SU-DHL-6 (cell line): ENCODE measurements around the gene PITPNC1.

Experiments used
- EZH2phosphoT487 ChIP-seq: fragments of 200-600 bp; sonication (generic), shearing (Covaris generic); conservative IDR thresholded peaks from 2 replicates; pipeline ENCODE4 v1.6.1; 2018; ENCODE audit warnings: mild to moderate bottlenecking, antibody characterized with exemption, low read length, moderate library complexity, mixed read lengths
- TF ChIP-seq, protein P1 (sequence below): fragments of 200-600 bp; sonication (generic); IDR thresholded peaks from one replicate; pipeline ENCODE4 v1.5.1; 2017; ENCODE audit warnings: antibody characterized with exemption, mild to moderate bottlenecking, low read length, moderate library complexity; ENCODE audit not compliant: insufficient read depth, poor library complexity, severe bottlenecking

DNA sequence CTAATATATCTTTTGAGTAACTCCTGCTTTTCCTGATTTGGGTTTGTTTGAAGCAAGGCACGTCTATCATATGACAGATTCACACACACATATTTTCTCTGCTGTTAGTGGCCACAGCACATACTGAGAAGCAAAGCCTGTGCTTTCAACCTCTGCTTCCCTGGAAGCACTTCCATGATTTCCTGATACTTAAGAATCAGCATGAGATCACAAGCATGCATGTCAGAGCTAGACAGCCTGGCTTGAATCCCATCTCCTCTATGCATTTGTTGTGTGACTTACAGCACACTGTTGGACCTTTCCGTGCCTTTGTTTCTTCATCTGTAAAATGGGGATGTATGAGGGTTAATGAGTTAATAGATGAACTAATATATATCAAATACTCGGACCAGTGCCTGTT, 189.6 kb downstream of the PITPNC1 start:
- TF ChIP-seq, protein P1, sequence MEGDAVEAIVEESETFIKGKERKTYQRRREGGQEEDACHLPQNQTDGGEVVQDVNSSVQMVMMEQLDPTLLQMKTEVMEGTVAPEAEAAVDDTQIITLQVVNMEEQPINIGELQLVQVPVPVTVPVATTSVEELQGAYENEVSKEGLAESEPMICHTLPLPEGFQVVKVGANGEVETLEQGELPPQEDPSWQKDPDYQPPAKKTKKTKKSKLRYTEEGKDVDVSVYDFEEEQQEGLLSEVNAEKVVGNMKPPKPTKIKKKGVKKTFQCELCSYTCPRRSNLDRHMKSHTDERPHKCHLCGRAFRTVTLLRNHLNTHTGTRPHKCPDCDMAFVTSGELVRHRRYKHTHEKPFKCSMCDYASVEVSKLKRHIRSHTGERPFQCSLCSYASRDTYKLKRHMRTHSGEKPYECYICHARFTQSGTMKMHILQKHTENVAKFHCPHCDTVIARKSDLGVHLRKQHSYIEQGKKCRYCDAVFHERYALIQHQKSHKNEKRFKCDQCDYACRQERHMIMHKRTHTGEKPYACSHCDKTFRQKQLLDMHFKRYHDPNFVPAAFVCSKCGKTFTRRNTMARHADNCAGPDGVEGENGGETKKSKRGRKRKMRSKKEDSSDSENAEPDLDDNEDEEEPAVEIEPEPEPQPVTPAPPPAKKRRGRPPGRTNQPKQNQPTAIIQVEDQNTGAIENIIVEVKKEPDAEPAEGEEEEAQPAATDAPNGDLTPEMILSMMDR = no peak
- no peak for TF ChIP-seq EZH2phosphoT487
